Stimulated activated CD8-positive, alpha-beta memory T cell treated with anti-CD3 and anti-CD28 coated beads, Interleukin-4, amount 100 ng/mL, for 1 hour (primary cell): ENCODE measurements around the gene USP53.
"Not testable (repeated sequence)": the region's sequence is repeated elsewhere in the genome, so short reads cannot be mapped to it uniquely, and the experiment has no call there.

ENCODE experiments used
- DNase-seq, 2 donors: peaks; one replicate each; pipeline ENCODE4 v3.0.0-alpha.2; 2020; ENCODE audit warnings: low read depth in 2 of 2, low spot score in 1 of 2

The USP53 gene

DNA sequence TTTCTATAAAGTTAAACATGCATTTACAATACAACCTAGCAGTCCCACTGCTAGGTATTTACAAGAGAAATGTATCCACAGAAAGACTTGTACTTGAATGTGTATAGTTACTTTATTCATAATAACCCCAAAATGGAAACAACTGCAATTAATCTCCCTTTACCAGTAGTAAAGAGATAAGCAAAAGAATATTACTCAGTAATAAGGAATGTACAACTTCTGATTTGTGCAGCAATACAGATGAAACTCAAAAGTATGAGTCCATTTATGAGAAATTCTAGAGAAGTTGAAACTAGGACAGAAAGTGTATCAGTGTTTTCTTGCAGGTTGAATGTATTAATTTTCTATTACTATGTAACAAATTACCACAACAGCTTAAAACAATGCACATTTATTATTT lies 15.2 kb downstream of the USP53 start:
- DNase-seq: no peak

DNA sequence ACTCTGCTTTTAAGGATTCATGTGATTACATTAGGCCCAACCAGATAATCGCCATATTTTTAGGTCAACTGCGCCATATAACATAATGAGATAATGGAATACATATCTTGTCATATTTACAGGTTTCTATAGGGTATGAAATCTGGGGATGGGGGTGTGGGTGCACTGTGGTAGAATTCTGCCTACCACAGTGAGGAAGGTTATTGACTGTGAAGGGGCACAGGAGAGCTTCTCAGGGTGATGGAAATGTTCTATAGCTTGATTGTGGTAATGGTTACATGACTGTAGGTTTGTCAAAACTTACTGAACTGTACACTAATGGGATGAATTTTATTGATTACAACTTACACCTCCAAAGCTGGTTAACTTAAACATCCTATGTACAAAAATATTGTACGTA lies 15.9 kb downstream of the USP53 start:
- no peak for DNase-seq

DNA sequence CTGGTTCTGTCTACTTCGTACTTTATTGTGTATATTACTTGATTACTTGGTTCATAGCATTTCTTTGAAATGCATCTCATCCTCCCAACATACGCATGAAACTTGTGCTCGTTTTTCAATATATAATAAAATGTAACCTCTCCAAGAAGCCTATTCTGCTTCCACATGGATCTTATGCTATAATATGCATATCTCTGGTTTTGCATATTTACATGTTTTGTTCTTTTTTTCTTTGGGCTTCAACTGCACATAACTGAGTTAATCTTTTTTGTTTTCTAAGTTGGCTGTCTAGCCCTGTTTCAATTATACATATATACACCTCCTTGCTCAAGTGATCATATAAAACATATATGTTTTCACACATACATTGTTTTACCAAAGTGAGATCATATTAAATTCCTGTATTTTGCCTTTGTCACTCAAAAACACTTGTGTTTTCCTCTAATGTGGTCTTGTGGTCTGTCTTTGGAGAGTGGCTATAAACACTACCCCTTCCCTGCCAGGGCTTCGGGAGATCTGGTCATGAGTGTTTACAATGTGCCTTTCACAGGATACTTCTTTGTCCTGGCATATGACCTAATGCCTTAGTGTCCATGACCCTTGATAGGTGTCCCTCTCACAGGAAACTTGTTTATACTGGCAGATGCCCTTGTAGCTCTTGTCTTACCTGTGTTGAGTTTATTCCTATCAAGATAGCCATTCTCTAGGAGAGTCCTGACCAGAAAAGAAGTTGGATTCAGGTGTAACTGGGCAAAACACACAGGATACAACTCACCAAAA lies 17.6 kb downstream of the USP53 start:
- DNase-seq: no peak

GRCh38 chr4:119231491-119231890 lies 19.0 kb downstream of the USP53 start:
- DNase-seq: no peak

- no peak for DNase-seq
Observed at GRCh38 chr4:119232286-119232685, 19.8 kb downstream of the USP53 start.

DNA sequence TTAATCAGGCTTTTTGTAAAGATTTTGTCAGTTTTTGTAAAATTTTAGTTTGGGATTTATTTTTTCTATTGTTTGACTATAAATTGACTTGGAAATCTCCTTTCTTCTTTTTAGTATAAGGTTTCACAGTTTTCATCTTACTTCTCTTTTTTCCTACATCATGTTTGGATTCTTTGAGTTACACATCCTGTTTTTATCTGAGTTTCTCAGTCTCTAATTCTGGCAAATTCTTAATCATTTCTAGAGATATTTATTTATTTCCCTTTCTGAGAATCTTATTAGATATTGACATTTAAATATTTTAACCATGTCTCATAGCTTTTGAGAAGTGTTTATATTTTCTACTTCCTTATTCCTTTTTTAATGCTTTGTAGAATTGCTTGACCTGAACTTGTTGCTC lies 20.7 kb downstream of the USP53 start:
- no peak for DNase-seq

- DNase-seq: no peak
Observed at GRCh38 chr4:119233750-119234149, 21.2 kb downstream of the USP53 start.

- DNase-seq: no peak
Observed at GRCh38 chr4:119237201-119237600, 24.7 kb downstream of the USP53 start.

GRCh38 chr4:119237642-119238041 lies 25.1 kb downstream of the USP53 start:
- no peak for DNase-seq

DNA sequence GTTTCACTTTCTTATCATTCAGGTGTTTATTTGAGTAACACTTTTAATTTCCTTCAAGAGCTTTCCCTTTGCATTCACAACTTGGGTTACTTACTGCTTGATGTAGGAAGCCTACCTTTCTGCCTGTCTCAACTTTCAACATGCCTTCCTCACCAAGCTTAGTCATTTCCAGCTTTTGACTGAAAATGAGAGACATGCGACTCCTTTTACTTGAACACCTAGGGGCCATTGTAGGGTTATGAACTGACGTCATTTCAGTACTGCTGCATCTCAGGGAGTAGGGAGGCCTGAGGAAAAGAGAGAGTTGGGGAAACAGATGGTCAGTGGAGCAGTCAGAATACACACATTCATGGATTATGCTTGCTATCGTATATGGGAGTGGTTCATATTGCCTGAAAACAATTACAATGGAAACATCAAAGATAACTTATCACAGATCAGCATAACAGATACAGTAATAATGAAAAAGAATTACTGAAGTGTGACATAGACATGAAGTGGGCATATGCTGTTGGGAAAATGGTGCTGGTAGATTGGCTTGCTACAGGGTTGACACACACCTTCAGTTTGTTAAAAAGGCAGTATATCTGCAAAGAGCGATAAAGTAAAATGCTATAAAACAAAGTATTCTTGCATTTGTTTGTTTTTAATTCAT lies 25.7 kb downstream of the USP53 start:
- DNase-seq: no peak

GRCh38 chr4:119240128-119240527 lies 27.6 kb downstream of the USP53 start:
- no peak for DNase-seq

- no peak for DNase-seq
Observed at GRCh38 chr4:119240568-119240967, 28.1 kb downstream of the USP53 start.

DNA sequence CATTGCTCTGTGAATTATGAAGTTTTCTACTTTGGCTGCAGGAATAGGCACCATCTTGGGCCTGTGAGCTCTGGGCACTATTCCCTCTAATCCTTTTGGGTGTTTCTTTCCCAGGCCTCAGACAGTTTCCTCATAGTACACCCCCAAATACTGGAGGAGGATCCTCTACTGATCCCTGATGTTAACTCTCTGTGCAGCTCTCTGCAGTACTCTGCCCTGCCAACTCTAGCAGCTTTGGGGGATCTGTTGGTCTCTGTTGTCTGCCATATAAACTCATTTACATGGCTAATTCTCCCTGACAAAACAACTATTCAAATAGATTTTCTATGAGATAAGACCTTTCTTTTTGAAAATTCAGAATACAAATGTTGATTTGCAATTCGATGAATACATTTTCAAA lies 29.9 kb downstream of the USP53 start:
- DNase-seq: no peak

GRCh38 chr4:119243868-119244267 lies 31.4 kb downstream of the USP53 start:
- DNase-seq: no peak

DNA sequence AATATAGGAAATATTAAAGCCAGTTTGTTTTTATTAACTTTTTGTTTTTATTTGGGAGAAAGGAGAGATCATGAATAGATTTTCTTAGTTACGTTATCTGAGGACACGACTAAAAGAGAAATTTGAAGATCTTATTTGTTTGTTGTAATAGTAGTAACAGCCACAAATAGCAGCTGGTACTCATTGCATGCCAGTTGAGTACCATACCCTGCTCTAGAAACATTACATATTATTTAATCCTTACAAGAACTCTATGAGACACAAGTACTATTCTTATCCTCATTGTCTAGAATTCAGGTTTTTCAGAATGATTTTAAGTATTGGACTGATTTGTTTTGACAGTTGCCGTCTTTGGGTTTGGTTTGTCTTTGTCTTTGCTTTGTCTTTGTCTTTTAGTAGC lies 31.8 kb downstream of the USP53 start:
- DNase-seq: no peak

DNA sequence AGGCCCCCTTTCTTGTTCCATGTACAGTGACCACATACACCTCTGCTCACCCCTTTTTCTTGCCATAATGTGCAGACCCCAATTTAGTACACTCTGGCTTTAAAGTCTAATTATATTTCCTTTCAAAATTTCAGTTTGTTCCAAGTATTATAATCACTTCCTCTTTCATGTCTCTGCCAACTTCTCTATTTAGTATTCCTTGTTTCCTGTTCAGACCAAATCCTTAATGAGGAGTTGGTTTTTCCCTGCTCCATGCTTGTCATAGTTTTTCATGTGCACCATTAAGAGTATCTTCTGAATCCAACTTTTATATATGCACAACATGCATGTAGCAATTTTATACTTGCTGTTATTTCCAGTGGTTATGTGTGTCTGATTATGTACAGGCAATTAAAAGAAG lies 32.3 kb downstream of the USP53 start:
- DNase-seq: no peak

GRCh38 chr4:119246177-119246733 lies 33.7 kb downstream of the USP53 start:
- DNase-seq: no peak

DNA sequence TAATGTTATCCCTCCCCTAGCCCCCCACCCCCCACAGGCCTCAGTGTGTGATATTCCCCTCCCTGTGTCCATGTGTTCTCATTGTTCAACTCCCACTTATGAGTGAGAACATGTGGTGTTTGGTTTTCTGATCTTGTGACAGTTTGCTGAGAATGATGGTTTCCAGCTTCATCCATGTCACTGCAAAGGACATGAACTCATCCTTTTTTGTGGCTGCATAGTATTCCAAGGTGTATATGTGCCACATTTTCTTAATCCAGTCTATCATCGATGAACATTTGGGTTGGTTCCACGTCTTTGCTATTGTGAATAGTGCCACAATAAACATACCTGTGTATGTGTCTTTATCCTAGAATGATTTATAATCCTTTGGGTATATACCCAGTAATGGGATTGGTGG lies 38.5 kb downstream of the USP53 start:
- DNase-seq: not testable (repeated sequence)

GRCh38 chr4:119255223-119255622 lies 42.7 kb downstream of the USP53 start:
- DNase-seq: not testable (repeated sequence)

DNA sequence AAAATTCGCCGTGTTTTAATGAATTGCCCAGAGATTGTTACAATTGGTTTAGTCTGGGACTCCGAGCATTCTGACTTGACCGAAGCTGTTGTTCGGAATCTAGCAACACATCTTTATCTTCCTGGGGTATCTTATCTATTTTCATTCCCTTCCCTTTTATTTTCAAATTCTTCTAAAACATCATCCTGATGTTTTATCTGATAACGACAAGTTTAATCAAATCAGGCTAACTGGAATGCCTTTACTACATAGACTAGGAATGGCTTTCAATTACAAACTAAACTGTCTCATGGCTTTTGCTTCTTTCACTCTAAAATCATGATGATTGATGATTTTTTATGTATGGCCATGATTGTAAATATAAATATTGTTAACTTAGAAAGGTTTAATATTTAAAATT lies 48.0 kb downstream of the USP53 start:
- no peak for DNase-seq

DNA sequence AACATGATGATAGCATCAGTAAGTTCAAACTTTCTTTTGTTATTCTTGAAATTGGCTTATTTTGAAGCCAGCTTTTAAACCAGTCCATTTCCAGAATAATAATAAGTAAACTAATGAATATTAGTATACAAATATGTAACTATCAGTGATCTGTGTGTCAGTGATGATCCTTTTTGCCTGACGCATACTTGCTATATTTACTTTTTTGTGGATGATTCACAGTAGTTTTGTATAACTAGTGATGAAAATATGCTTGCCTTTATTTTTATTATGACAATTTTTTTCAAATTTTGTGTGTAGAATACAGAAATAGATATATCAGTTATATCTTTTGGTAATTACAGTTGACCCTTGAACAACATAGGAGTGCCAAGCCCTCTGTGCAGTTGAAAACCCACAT lies 49.5 kb downstream of the USP53 start:
- no peak for DNase-seq

DNA sequence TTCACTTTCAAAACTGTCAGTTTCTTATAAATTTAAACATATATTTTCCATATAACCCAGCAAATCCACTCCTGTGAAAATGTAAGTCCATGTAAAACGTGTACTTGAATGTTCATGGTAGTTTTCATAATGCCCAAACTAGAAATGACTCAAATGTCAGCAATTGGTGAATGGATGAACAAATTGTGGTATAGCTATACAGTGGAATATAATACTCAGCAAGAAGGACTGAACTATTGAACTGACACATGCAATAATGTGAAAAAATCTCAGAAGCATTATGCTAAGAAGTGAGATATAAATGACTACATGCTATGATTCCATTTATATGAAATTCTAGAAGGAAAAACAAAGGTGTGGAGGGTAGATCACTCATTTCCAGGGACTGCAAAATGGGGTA lies 52.2 kb downstream of the USP53 start:
- no peak for DNase-seq

- no peak for DNase-seq
Observed at GRCh38 chr4:119266153-119266552, 53.6 kb downstream of the USP53 start.
